ENCODE data around the gene BMAL1.
"Not testable (repeated sequence)": the region's sequence is repeated elsewhere in the genome, so short reads cannot be mapped to it uniquely, and the experiment has no call there.

BMAL1 gene

GRCh38 chr11:13277768-13278608 lies at the start of gene BMAL1:
TSS of gene BMAL1 (plus strand) at chr11:13277790. CDS start at chr11:13354309, 76,519 bp downstream.
- DNase-seq, result peak; percentile 46

DNA sequence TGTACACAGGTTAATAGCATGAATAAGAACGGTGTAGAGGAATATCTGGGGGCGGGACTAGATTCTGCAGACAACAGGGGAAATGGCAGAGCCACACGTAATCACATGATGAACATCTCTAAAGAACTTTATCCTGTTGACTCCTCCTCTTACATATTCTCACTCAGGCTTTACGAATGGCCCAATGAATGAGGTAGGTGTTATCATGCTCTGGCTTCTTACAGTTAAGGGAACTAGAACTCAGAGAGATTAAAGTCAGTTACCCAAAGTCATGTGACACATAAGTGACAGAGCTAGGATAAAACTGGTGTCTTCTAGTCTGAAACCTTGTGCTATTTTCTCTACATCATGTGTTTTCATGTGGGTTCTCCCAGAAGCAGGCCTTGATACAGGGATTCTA lies 49.0 kb upstream of the BMAL1 start:
- no peak for DNase-seq

DNA sequence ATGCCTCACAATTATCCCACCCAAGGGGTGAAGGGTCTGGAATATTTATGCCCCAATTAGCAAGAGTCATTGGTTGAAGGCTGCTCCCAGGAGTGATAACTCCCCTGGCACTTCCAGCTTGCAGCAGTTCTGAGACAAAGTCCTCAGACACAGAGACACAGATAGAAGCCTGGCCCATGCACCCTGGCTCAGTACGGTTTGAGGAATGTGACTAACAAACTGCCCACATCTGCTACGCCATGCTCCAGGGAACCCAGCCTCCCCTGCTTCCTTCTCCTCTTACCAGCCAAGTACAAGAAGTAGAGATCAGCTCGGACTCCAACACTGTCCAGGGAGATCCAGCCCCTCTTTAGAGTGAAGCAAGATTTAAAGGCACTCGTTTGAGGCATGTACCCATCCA lies 48.5 kb upstream of the BMAL1 start:
- no peak for DNase-seq

DNA sequence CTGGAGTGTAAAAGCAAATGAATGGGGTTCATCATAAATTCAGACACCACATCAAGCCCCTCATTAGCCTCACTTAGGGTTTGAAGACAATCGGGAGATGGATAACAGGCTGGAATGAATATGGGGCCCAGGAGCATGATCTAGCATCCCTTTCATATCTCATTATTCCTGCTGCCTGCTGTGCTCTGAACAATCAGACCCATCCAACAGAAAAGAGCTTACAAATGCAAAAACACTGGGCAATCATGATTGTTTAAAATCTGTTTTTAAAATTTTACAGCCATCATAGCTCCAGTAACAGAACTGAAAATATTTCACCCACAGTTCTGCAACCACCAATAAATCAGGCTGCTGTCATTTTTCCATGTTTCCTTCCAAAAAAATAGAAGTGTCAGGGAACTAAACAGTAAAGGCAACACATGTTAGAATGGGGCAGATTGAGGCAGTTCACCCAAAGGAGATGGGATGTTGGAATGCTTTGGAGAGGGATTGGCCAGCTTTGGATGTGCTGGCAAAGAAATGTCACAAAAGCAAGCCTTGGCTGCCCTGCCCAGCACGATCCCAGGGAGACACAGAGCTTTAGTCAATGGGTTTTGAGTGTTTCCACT lies 47.8 kb upstream of the BMAL1 start:
- no peak for DNase-seq

DNA sequence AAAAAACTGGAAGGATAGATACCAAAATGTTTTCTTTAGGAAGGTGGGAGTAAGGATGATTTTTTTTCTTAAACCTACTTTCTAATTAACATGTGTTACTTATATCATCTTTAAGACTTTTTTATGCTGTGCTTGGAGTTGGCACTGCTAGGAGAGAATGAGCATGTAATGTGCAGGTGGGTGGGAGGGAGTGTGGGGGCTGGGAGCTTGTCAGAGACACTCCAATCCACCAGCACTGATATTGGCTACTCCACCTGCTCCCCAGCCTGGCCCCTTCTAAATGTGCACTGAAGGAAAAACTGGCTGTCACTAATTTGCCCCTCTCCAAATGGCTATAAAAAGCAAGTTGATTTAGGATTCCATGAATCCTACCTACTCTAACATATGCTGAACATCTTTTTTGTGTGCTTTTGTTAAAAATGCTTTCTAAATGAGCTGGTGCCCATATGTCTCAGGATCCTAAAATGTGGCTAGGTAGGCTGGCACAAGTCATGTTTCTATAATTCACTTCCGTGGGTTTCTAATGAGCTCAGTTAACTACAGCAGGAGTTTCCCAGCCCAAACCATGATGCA lies 44.3 kb upstream of the BMAL1 start:
- no peak for DNase-seq

GRCh38 chr11:13235895-13236294 lies 41.7 kb upstream of the BMAL1 start:
- DNase-seq, result no peak

- no peak for DNase-seq
Observed at GRCh38 chr11:13236626-13237025, 41.0 kb upstream of the BMAL1 start.

DNA sequence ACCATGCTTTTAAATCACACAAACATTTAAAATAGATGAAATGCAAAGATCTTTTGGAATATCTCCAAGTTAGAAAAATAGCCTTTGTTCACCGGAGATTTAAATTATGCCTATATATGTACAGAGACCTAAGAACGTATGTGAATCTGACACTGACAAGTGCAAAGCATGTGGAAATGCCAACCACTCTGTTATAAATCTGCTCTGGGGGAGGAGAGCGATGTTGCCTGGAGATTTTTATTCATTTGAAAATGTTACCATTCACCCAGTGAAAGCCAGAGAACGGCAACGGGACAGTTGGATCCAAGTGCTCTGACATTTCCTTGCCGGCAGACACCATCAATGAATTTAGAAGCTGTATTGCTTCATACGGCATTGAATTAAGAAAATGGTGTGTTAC lies 39.8 kb upstream of the BMAL1 start:
- DNase-seq, result no peak

DNA sequence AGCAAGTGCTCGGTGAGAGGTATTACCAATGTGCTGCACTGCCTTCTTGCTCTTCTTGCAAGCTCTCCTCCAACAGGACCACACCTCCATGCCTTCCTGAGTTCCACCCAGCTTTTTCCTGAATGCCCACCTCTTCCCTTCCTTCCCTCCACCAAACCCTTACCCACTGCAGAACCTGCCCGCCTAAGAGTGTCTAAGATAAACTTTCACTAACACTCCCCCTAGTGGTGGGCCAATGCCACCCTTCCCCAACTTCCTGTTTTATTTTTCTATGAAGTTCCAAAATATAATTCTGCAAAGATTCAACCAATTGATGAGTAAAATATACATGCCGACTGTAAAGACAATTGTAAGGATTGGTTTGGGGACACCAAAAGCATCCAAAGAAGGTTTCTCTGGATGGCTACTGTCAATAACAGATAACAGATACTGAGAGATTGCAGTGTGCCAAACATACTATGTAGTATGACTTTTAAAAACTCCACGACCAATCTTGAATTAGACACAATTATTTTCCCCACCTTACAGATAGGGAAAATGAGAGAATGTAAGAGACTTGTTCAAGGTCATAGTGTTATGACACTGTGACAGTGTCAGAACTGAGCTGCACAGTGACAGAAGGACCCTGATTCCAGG lies 38.6 kb upstream of the BMAL1 start:
- DNase-seq, result peak; percentile 34

GRCh38 chr11:13242564-13242963 lies 35.0 kb upstream of the BMAL1 start:
- no peak for DNase-seq

DNA sequence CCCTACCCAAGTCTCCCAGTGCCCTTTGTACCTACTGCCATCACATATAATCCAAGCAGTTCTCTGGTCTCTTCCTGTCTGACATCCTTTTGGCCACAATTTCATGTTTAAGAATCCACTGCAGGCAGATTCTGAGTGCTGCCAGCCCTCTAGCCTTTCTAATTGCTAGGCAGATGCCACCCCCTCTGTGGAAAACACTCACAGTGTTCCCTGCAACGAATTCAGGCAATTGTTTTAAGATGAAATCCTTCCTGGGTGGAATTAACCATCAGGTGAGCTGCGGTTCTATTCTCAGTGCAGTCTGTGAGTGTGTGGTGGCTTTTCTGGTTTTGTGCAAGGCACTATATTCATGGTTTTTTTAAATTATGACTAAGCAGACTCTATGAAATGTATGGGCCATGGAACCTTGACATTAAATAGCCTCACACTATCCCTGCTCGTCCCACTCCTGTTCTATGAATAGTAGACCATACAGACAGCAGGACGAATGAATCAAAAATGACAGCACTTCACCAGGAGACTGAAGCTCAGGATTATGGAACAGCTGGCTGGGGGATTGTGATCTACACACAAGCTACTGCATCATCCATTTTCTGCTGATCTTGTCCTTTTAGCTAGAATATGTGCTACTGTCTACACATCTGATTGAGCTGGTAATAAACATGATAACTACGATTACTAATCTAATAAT lies 29.8 kb upstream of the BMAL1 start:
- no peak for DNase-seq

- no peak for DNase-seq
Observed at GRCh38 chr11:13249177-13249576, 28.4 kb upstream of the BMAL1 start.

DNA sequence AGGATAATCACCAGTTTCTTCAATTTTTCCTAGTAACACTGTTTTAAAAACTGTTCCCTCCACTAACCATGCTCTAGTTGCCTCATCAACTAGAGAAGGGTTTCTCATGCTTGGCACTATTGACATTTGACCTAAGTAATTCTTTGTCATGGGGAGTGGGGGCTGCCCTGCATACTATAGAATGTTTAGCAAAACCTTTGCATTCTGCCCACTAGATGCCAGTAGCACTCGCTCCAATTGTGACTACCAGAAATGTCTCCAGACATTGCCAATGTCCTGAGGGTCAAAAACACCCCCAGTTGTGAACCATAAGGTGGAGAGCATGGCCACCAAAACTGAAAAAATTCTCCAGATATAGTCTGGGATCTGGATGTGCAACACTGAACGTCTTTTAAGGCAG lies 27.6 kb upstream of the BMAL1 start:
- DNase-seq, result no peak

GRCh38 chr11:13251966-13252365 lies 25.6 kb upstream of the BMAL1 start:
- no peak for DNase-seq

GRCh38 chr11:13252438-13252837 lies 25.2 kb upstream of the BMAL1 start:
- DNase-seq, result no peak

DNA sequence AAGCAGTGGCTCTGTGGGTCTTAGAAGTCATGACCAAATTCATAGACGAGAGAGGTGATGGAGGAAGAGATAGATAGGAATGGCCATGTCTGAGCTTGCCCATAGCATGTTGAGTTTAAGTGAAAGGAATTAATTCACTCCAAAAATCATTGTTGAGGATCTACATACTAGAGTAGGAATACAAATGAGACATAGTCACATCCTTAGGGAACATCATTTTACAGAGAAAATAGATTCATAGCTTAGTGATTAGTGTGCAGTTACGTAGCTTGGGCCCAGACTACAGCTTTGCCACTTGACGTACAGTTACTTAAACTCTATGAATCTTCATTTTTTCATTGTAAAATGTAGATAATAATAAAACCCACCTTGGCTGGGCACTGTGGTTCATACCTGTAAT lies 21.4 kb upstream of the BMAL1 start:
- DNase-seq, result no peak

DNA sequence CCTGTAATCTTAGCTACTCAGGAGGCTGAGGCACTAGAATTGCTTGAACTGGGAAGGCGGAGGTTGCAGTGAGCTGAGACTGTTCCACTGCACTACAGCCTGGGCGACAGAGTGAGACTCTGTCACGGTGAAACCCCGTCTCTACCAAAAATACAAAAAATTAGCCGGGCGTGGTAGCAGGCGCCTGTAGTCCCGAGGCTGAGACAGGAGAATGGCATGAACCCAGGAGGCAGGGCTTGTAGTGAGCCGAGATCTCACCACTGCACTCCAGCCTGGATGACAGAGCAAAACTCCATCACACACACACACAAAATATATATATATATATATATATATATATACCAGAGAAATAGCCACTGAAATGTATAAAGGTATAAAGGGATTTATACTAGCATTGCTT lies 19.5 kb upstream of the BMAL1 start:
- not testable (repeated sequence) for DNase-seq

DNA sequence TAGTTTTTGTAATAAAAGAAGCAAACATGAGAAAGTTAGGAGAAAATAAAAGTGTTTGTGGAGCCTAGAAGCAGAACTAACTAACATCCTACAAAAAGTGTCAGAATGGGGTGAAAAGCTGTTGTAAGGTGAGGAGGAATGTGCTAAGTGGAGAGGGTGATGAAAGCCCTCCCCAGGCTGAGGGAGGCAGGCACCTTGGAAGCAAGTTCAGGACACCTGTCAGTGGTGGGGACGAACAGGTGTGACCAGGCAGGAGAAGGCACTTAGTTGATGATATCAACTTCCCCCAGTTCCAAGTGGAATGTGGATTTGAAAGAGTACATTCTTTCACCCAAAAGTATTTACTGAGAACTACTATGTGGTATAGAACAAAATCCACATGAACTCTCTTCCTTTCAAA lies 18.7 kb upstream of the BMAL1 start:
- no peak for DNase-seq

DNA sequence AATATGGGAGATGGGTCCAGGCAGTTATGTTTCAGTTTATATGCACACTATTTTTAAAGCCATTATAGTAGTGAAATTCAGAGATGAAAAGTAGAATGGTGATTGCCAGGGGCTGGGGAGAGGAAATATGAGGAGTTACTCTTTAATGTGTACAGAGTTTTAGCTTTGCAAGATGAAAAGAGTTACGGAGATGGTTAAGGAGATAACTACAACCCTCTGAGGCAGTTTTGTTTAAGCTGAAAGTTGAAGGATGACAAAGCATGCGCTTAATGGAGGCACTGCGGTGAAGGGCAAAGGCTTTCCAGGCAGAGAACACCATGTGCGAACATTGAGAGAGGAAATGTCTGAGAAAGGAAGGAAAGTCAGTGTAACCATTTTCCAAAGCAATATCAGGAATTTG lies 18.2 kb upstream of the BMAL1 start:
- no peak for DNase-seq

DNA sequence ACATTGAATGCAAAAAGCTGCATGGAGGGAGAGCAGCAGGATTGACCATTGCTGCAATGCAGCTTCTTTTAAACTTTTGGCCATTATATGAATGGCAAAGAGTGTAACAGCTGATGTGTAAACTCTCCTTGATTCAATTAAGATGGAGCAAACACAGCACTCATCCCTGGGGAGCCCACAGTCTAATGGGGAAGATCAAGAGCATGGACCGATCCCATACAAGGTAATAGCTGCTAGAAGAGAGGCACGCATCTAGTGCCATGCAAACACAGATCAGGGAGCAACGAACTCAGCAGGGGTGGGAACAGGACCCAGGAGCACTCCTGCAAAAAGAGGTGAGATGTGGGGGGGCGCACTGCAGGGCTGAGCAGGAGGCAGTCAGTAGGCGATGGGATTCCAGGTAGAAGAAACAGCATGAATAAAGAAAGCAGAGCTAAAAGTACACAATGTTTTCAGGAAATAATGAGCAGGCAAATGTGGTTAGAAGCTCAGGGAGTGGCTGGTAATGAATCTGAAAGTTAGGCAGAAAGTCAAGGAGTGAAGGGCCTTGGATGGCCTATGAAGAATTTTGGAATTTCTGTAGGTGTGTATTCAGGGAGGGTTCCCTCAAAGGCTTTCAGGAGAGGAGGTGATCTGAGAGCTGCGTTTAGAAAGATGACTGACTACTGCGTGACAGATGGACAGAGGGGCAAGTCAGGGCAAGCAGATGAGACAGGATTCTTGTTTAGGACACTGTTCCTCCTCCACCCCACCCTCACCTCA lies 17.2 kb upstream of the BMAL1 start:
- DNase-seq, result no peak

DNA sequence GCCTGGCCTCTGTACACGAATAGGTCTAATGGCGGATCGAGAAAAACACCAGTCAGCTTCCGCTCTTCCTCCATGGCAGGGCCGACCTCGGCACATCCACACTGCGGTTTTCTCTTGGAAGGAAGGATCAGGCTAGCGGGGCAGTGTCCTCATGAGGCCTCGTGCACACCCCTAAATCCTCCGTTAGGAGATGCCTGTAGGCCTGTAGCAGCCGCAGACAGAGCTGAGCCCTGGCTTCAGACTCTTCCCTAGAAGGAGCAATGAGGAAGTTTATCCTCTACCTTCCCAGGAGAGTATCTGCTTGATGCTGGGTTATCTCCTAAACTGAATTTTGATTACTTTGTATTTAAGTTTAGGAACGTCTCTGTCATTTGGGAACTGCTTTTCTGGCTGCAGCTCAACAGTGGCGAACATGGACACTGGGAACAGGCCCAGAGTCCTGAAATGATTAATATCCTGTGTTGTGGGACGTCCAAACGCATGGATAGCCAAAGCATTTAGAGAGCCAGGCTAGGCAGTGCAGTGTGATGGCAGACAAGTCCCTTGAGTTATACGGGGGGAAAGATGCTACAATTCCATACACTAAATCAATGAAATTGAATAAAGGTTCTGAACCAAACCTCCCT lies 16.5 kb upstream of the BMAL1 start:
- no peak for DNase-seq

GRCh38 chr11:13261591-13262061 lies 16.0 kb upstream of the BMAL1 start:
- no peak for DNase-seq

Data from 8988T (cell line).